Bronchial epithelial cell (primary cell): ENCODE results near the gene ZBTB17. TPM values are rescaled to one million over a fixed set of nuclear protein-coding genes. Genes with fewer than 3 reads are reported as not detected.

Experiments
- DNase-seq: peaks from one replicate; pipeline ENCODE4 v3.0.0-alpha.2; 2010; ENCODE audit warnings: low read depth
- FAIRE-seq: peaks from 2 replicates; lab custom pipeline; 2011; peaks lifted over from hg19 to GRCh38; lab: Jason Lieb, UNC
- H3K27me3 ChIP-seq: 2 replicates; pipeline ENCODE4 v1.5.1; 2011; ENCODE audit warnings: low read length; ENCODE audit not compliant: control insufficient read depth, insufficient read depth
- H3K36me3 ChIP-seq: 2 replicates; pipeline ENCODE4 v1.5.1; 2011; ENCODE audit warnings: low read length; ENCODE audit not compliant: control insufficient read depth, insufficient read depth
- H3K4me3 ChIP-seq: 2 replicates; pipeline ENCODE4 v1.5.1; 2011; ENCODE audit warnings: mild to moderate bottlenecking, low read depth, low read length, control low read depth
- total RNA-seq: library from RNA; depleted of rRNA; stranded (reverse); fragments of >200 nt; gene quantifications from 2 replicates; pipeline ENCODE4 v1.2.1, GENCODE V29; 2014
- TF ChIP-seq, protein P1 (sequence below): IDR thresholded peaks from 2 replicates; pipeline ENCODE4 v1.5.1; 2011; ENCODE audit warnings: mild to moderate bottlenecking, moderate library complexity, low read length, control low read depth, inconsistent platforms; ENCODE audit not compliant: insufficient read depth, severe bottlenecking

The ZBTB17 gene
- total RNA-seq, 1 donor from 2014 or later = 33.7 TPM

DNA sequence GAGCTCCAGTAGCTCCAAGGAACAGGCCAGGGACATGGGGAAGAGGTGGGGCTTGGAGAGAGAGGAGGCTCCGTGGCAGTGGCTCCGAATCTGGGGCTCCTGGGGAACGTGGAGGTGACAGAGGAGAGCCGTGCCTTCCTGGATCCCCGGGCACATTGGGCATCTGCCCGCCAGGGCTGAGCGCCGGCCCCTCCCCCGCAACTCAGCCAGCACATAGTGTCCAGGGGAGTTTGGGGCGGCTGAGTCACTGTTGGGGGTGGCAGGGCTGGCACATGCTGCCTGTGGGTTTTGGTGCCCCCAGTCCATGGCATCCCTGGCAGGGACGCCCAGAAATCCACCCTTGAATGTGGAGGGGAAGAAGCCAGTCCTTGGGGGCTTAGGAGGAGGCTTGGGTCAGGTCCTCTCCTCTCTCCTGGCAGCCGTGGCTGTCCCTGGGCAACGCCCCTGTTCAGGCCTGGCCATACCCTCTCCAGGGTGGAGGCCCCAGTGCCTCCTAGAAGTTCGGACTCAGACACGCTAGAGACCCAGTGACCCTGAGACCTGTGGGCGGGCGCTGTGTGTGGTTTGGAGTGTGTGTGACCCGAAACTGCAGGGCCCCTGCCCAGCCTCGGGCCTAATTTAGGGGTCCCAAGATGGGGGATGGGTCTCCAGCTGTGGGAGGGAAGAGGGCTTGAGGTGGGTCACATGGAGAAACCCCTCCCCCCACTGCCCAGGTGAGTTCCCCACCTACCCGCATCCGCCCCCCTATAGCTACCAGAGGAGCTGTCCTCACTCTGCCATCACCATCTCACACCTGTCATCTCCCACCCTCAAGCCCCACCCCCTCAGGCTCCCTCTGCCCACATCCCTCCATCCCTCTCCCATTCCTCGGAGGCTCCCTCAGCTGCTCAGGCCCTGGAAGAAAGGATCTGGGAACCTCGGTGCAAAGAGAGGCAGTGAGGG, 40.3 kb upstream of the ZBTB17 start:
- no peak for DNase-seq
- peaks cover 2% of the 10 kb centered on the region for H3K27me3 ChIP-seq
- TF ChIP-seq, protein P1, sequence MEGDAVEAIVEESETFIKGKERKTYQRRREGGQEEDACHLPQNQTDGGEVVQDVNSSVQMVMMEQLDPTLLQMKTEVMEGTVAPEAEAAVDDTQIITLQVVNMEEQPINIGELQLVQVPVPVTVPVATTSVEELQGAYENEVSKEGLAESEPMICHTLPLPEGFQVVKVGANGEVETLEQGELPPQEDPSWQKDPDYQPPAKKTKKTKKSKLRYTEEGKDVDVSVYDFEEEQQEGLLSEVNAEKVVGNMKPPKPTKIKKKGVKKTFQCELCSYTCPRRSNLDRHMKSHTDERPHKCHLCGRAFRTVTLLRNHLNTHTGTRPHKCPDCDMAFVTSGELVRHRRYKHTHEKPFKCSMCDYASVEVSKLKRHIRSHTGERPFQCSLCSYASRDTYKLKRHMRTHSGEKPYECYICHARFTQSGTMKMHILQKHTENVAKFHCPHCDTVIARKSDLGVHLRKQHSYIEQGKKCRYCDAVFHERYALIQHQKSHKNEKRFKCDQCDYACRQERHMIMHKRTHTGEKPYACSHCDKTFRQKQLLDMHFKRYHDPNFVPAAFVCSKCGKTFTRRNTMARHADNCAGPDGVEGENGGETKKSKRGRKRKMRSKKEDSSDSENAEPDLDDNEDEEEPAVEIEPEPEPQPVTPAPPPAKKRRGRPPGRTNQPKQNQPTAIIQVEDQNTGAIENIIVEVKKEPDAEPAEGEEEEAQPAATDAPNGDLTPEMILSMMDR = no peak
- no peaks in the 10 kb centered on the region for H3K36me3 ChIP-seq
- no peak for FAIRE-seq
- no peak overlapping the region for H3K4me3 ChIP-seq

DNA sequence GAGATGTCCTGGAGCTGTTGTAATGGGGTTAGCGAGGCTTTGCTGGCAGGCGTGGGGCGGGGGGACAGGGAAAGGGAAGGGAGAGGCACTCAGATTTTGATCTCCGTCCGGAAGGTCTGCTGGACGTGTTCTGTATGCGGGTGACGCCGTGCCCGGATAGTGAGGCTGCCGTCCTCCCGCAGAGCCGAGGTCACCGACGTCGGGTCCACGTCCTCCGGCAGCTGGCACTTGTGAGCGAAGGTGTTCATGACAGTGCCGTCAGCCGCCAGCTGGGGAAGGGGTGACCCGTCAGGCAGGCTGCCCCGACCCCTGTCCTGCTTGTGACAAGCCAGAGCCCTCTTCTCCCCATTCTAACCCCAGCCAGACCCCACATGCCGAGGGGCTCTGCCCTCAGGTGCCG, 39.6 kb upstream of the ZBTB17 start:
- Histone ChIP-seq H3K36me3 (no peaks in the 10 kb centered on the region), H3K27me3 (peaks cover 2% of the 10 kb centered on the region), H3K4me3 (no peak overlapping the region)
- FAIRE-seq (no peak), DNase-seq (no peak)
- TF ChIP-seq, protein P1 = no peak

DNA sequence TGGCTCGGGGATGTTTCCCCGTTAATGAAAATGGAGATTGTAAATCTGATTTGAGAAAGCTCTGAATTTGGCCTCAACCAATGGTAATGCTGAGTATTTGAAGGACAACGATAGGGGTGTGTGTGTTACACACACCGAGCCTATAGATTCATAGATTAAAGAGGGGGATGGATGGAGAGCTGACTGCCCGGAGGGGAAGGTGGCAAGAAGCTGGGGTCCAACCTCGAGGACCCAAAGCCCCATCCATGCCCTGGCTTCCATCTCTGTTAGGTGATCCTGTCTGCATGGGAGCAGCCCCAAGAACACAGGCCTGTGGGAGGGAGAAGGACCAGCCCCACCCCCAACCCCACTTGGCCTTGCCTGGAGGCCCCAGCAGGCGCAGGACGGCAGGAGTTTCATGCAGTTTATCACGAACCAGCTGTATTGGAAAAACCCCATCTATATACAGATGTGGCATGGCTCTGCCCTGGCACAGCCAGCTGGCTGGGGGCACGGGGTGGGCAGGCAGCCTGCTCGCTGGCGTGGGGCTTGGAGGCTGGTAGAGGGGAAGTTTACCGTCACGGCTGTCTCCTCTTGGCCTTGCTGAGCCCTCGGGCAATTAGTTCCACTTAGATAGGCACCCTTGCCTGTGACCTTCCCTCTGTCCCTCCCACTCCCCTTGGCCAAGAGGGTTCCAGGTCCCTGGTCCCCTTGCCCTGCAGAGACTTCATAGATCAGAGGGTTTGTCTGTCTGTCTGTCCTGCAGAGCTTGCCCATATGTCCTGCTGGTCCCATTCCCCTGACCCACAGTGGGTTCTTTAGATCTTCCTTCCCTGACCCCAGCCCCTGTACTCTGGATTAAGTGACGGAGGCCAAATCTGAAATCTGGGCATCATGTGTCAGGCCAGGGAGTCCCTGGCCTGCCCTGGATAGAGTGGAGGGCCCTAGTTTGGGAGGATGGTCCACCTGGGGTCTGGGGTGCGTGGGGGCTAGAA, 38.9 kb upstream of the ZBTB17 start:
- no peak for DNase-seq

DNA sequence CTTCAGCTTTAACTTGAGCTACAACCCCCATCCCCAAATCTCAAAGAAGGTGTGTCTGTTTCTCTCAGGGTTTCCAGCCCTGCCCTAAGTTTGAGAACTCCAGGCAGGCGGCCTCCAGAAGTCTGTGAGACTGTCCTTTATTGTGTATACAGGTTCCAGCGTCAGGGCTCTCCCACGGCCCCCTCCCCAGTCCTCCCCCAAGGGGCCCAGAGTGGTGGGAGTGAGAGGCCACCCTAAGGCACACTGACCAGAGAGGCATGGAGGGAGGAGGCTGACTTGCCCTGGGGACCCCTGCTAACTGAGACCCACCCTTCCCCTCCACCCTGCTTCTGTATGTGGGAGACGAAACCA, 38.0 kb upstream of the ZBTB17 start:
- Histone ChIP-seq H3K4me3 (no peak overlapping the region), H3K36me3 (no peaks in the 10 kb centered on the region), H3K27me3 (no peaks in the 10 kb centered on the region)
- no peak for DNase-seq
- FAIRE-seq = no peak
- TF ChIP-seq, protein P1 = no peak

More for the DNA sequence above, 38.9 kb upstream of the ZBTB17 start:
- TF ChIP-seq, protein P1 = no peak
- Histone ChIP-seq H3K36me3 (no peaks in the 10 kb centered on the region), H3K4me3 (no peak overlapping the region), H3K27me3 (peaks cover 2% of the 10 kb centered on the region)
- FAIRE-seq = no peak

DNA sequence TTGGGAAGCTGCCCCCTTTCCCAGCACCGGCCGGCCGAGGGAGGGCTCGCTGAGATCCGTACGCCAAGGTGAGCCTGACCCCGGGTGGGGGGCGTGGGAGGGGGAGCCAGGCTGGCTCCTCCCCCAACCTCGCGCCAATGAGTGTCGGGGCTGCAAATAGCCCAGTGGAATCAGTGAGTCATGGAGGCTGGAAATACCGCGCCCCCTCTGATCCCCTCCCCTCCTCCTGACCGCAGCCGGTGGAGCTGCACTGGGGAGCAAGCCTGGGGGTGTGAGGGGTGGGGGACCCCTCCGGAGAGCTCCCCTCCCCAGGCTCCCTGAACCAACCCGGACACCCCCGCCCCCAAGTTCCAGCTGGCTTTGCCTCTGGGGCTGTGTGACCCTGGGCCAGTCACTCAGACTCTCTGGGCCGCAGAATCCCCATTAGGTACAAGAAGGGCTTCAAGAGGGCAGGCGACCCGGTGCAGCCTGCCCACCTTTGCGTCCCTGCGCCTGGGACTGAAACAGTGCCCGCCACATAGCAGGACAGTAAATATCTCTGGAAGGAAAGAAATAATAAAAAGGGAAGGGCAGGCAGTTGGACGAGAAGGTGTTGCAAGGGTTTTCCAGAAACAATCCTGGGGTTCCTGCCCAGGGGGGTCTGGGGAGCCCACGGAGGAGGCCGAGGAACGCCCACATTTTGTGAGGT, 37.5 kb upstream of the ZBTB17 start:
- H3K4me3 ChIP-seq = peak overlapping the region; percentile 36
- peak; percentile 44 for DNase-seq

More for the DNA sequence above, 37.5 kb upstream of the ZBTB17 start:
- H3K27me3 ChIP-seq = no peaks in the 10 kb centered on the region
- FAIRE-seq = no peak
- TF ChIP-seq, protein P1 = no peak
- H3K36me3 ChIP-seq = no peaks in the 10 kb centered on the region
